HEK293 (cell line): ENCODE measurements around the gene MTUS2.
A peak's percentile ranks its signal among the peaks of the same experiment; 100 is the strongest.

Experiments used
- CTCF ChIA-PET: fragments of 350-600 bp; formaldehyde crosslinking; extraction: SDS; loops from one replicate; lab custom pipeline; 2021; ENCODE audit warnings: antibody characterized with exemption; lab: Yijun Ruan, JAX
- POLR2A ChIA-PET: fragments of 300-600 bp; formaldehyde crosslinking; extraction: SDS; loops from one replicate; lab custom pipeline; 2020; ENCODE audit warnings: antibody characterized with exemption, inconsistent platforms; lab: Yijun Ruan, JAX
- H3K27ac ChIP-seq: fragments of 200-500 bp; sonication (Bioruptor generic); 2 replicates; pipeline ENCODE4 v1.5.1; 2014; ENCODE audit warnings: low read depth, low read length, control low read depth, inconsistent platforms; ENCODE audit errors: extremely low read depth
- H3K36me3 ChIP-seq, 2 experiments: fragments of 200-500 bp in 1 of 2; sonication (Bioruptor generic) in 1 of 2; 1 replicate in 1 of 2; 2 replicates in 1 of 2; pipeline ENCODE4 v1.5.1; 2014 to 2017; ENCODE audit warnings: inconsistent platforms in 2 of 2, low read length in 2 of 2; ENCODE audit not compliant: control insufficient read depth in 2 of 2, insufficient read depth in 1 of 2
- H3K4me1 ChIP-seq: fragments of 200-500 bp; sonication (Bioruptor generic); 2 replicates; pipeline ENCODE4 v1.5.1; 2014; ENCODE audit warnings: mild to moderate bottlenecking, low read length, inconsistent platforms; ENCODE audit not compliant: control insufficient read depth, insufficient read depth
- H3K4me3 ChIP-seq: 2 replicates; pipeline ENCODE4 v1.5.1; 2011; ENCODE audit warnings: low read depth, mild to moderate bottlenecking, control low read depth, low read length, moderate library complexity
- H3K9me3 ChIP-seq: fragments of 200-500 bp; sonication (Bioruptor generic); 2 replicates; pipeline ENCODE4 v1.5.1; 2014; ENCODE audit warnings: low read depth, low read length, inconsistent platforms; ENCODE audit not compliant: control insufficient read depth, insufficient read depth
- FEZF1 ChIP-seq: fragments of 450-650 bp; formaldehyde crosslinking; IDR thresholded peaks from 2 replicates; pipeline ENCODE4 v1.5.1; 2016; ENCODE audit warnings: missing biosample characterization, missing genetic modification characterization
- PATZ1 ChIP-seq: fragments of 450-650 bp; formaldehyde crosslinking; IDR thresholded peaks from 2 replicates; pipeline ENCODE4 v1.5.1; 2016; ENCODE audit warnings: missing biosample characterization, missing genetic modification characterization
- SP3 ChIP-seq: fragments of 450-650 bp; formaldehyde crosslinking; IDR thresholded peaks from 2 replicates; pipeline ENCODE4 v1.5.1; 2016; ENCODE audit warnings: missing biosample characterization, missing genetic modification characterization
- SP7 ChIP-seq: fragments of 450-650 bp; formaldehyde crosslinking; IDR thresholded peaks from 2 replicates; pipeline ENCODE4 v1.5.1; 2016; ENCODE audit warnings: missing biosample characterization, missing genetic modification characterization
- ZBTB17 ChIP-seq: fragments of 450-650 bp; formaldehyde crosslinking; IDR thresholded peaks from 2 replicates; pipeline ENCODE4 v1.5.1; 2016; ENCODE audit warnings: missing biosample characterization, missing genetic modification characterization
- ZBTB21 ChIP-seq: fragments of 450-650 bp; formaldehyde crosslinking; IDR thresholded peaks from 2 replicates; pipeline ENCODE4 v1.5.1; 2017; ENCODE audit warnings: missing biosample characterization, missing genetic modification characterization
- ZEB2 ChIP-seq: fragments of 450-650 bp; formaldehyde crosslinking; IDR thresholded peaks from 2 replicates; pipeline ENCODE4 v1.5.1; 2016; ENCODE audit warnings: missing biosample characterization, missing genetic modification characterization
- ZFP69B ChIP-seq: fragments of 450-650 bp; formaldehyde crosslinking; IDR thresholded peaks from 2 replicates; pipeline ENCODE4 v1.5.1; 2016; ENCODE audit warnings: missing biosample characterization, missing genetic modification characterization
- ZNF114 ChIP-seq: fragments of 450-650 bp; formaldehyde crosslinking; IDR thresholded peaks from 2 replicates; pipeline ENCODE4 v1.5.0; 2017; ENCODE audit warnings: missing biosample characterization, missing genetic modification characterization
- ZNF138 ChIP-seq: fragments of 450-650 bp; formaldehyde crosslinking; IDR thresholded peaks from 2 replicates; pipeline ENCODE4 v1.5.1; 2016; ENCODE audit warnings: missing biosample characterization, missing genetic modification characterization, borderline replicate concordance
- ZNF266 ChIP-seq: fragments of 450-650 bp; formaldehyde crosslinking; IDR thresholded peaks from 2 replicates; pipeline ENCODE4 v1.5.1; 2016; ENCODE audit warnings: missing biosample characterization, missing genetic modification characterization, low read depth
- ZNF335 ChIP-seq: fragments of 450-650 bp; formaldehyde crosslinking; conservative IDR thresholded peaks from 2 replicates; pipeline ENCODE4 v1.5.1; 2016; ENCODE audit warnings: missing biosample characterization, missing genetic modification characterization
- ZNF398 ChIP-seq: fragments of 450-650 bp; formaldehyde crosslinking; IDR thresholded peaks from 2 replicates; pipeline ENCODE4 v1.5.1; 2017; ENCODE audit warnings: missing biosample characterization, missing genetic modification characterization
- ZNF426 ChIP-seq: fragments of 450-650 bp; formaldehyde crosslinking; IDR thresholded peaks from 2 replicates; pipeline ENCODE4 v1.5.1; 2017; ENCODE audit warnings: missing biosample characterization, missing genetic modification characterization, mild to moderate bottlenecking, inconsistent platforms, moderate library complexity
- ZNF449 ChIP-seq: fragments of 450-650 bp; formaldehyde crosslinking; IDR thresholded peaks from 2 replicates; pipeline ENCODE4 v1.5.1; 2017; ENCODE audit warnings: missing biosample characterization, mild to moderate bottlenecking, missing genetic modification characterization, moderate library complexity
- ZNF544 ChIP-seq: fragments of 450-650 bp; formaldehyde crosslinking; IDR thresholded peaks from 2 replicates; pipeline ENCODE4 v1.5.0; 2017; ENCODE audit warnings: missing biosample characterization, missing genetic modification characterization
- ZNF600 ChIP-seq: fragments of 450-650 bp; formaldehyde crosslinking; IDR thresholded peaks from 2 replicates; pipeline ENCODE4 v1.5.1; 2016; ENCODE audit warnings: missing biosample characterization, missing genetic modification characterization
- ZNF610 ChIP-seq: fragments of 450-650 bp; formaldehyde crosslinking; IDR thresholded peaks from 2 replicates; pipeline ENCODE4 v1.5.1; 2016; ENCODE audit warnings: missing biosample characterization, missing genetic modification characterization, borderline replicate concordance
- ZNF624 ChIP-seq: fragments of 450-650 bp; formaldehyde crosslinking; IDR thresholded peaks from 2 replicates; pipeline ENCODE4 v1.5.1; 2017; ENCODE audit warnings: missing biosample characterization, missing genetic modification characterization
- ZNF629 ChIP-seq: fragments of 450-650 bp; formaldehyde crosslinking; IDR thresholded peaks from 2 replicates; pipeline ENCODE4 v1.5.1; 2017; ENCODE audit warnings: missing biosample characterization, missing genetic modification characterization
- ZNF792 ChIP-seq: fragments of 450-650 bp; formaldehyde crosslinking; IDR thresholded peaks from 2 replicates; pipeline ENCODE4 v1.5.1; 2016; ENCODE audit warnings: missing biosample characterization, missing genetic modification characterization
- ZSCAN23 ChIP-seq: fragments of 450-650 bp; formaldehyde crosslinking; IDR thresholded peaks from 2 replicates; pipeline ENCODE4 v1.5.1; 2016; ENCODE audit warnings: missing biosample characterization, missing genetic modification characterization
- ZSCAN30 ChIP-seq: fragments of 450-650 bp; IDR thresholded peaks from 2 replicates; pipeline ENCODE4 v1.5.1; 2018; ENCODE audit warnings: missing biosample characterization, mild to moderate bottlenecking, missing genetic modification characterization, moderate library complexity
- ZXDB ChIP-seq: fragments of 450-650 bp; formaldehyde crosslinking; IDR thresholded peaks from 2 replicates; pipeline ENCODE4 v1.5.1; 2016; ENCODE audit warnings: missing biosample characterization, missing genetic modification characterization
- TF ChIP-seq, protein P1 (sequence below): fragments of 450-650 bp; formaldehyde crosslinking; IDR thresholded peaks from 2 replicates; pipeline ENCODE4 v1.5.1; 2016; ENCODE audit warnings: missing biosample characterization, missing genetic modification characterization
- TF ChIP-seq, protein P2 (sequence below): fragments of 450-650 bp; formaldehyde crosslinking; IDR thresholded peaks from 2 replicates; pipeline ENCODE4 v1.5.1; 2016; ENCODE audit warnings: missing biosample characterization, missing genetic modification characterization
- TF ChIP-seq, protein P3 (sequence below): fragments of 450-650 bp; formaldehyde crosslinking; IDR thresholded peaks from 2 replicates; pipeline ENCODE4 v1.5.1; 2016; ENCODE audit warnings: missing biosample characterization, missing genetic modification characterization
- TF ChIP-seq, protein P4 (sequence below): fragments of 450-650 bp; formaldehyde crosslinking; IDR thresholded peaks from 2 replicates; pipeline ENCODE4 v1.5.1; 2016; ENCODE audit warnings: missing biosample characterization, missing genetic modification characterization

MTUS2 gene

DNA sequence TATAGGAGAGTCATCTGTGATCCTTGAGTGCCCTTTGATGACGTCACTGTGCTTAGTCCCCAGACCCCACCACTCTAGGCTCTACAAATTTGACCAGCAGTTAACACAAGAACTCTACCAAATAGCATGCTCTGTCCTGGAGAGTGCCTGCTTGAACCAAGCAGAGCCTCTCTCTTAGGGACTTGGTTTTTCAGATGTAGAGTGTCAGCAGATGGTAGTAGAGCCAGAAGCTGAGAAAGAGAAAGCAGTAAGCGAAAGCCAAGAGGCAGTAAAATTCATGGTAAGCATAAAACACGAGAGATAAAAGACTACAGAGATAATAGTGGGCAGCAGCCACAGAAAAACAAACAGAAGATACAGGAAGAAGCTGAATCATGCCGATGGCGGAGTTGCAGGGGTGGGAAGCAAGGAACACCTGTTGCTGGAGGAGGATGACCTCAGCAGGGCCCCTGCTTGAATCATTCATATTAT lies 582.1 kb downstream of the MTUS2 start:
- Histone ChIP-seq H3K27ac (no peak overlapping the region), H3K4me3 (no peak overlapping the region; the same call in 1 of the 2 replicates), H3K4me1 (no peaks in the 10 kb centered on the region; the same call in 1 of the 2 replicates), H3K36me3 (no peaks in the 10 kb centered on the region), H3K9me3 (no peaks in the 10 kb centered on the region)
- ChIA-PET POLR2A (no interaction called here), CTCF (interaction anchor here (0.6 to 1.0 kb wide), 3 partner anchors 34 to 72 kb away, joined by 3 read pairs; no protein-coding TSS in a partner anchor)
- TF ChIP-seq SP3 (tag by site-specific recombination) (0 out of 2 replicates have a peak, but pooled peaks have one; percentile 22), ZNF629 (tag by site-specific recombination) (peak; percentile 77), ZNF624 (no peak), ZXDB (tag by site-specific recombination) (peak; percentile 97), ZNF138 (tag by site-specific recombination) (no peak), ZNF449 (tag by site-specific recombination) (no peak), PATZ1 (tag by site-specific recombination) (no peak), SP7 (tag by site-specific recombination) (peak; percentile 74), ZNF266 (tag by site-specific recombination) (no peak), ZNF426 (no peak), FEZF1 (tag by site-specific recombination) (peak; percentile 97), ZNF114 (tag by site-specific recombination) (no peak), ZEB2 (tag by site-specific recombination) (0 out of 2 replicates have a peak, but pooled peaks have one; percentile 32), ZNF792 (tag by site-specific recombination) (no peak), ZBTB21 (tag by site-specific recombination) (peak; percentile 68), ZNF398 (tag by site-specific recombination) (peak; percentile 69), ZBTB17 (peak; percentile 74), ZNF600 (peak; percentile 85), ZNF335 (tag by site-specific recombination) (peak; percentile 87), ZFP69B (tag by site-specific recombination) (0 out of 2 replicates have a peak, but pooled peaks have one; percentile 22), ZNF610 (tag by site-specific recombination) (0 out of 2 replicates have a peak, but pooled peaks have one; percentile 44), ZNF544 (tag by site-specific recombination) (no peak), ZSCAN30 (tag by site-specific recombination) (0 out of 2 replicates have a peak, but pooled peaks have one; percentile 44), ZSCAN23 (0 out of 2 replicates have a peak, but pooled peaks have one; percentile 28)
- TF ChIP-seq, protein P1, sequence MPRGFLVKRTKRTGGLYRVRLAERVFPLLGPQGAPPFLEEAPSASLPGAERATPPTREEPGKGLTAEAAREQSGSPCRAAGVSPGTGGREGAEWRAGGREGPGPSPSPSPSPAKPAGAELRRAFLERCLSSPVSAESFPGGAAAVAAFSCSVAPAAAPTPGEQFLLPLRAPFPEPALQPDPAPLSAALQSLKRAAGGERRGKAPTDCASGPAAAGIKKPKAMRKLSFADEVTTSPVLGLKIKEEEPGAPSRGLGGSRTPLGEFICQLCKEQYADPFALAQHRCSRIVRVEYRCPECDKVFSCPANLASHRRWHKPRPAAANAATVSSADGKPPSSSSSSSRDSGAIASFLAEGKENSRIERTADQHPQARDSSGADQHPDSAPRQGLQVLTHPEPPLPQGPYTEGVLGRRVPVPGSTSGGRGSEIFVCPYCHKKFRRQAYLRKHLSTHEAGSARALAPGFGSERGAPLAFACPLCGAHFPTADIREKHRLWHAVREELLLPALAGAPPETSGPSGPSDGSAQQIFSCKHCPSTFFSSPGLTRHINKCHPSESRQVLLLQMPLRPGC = peak; percentile 30; the same call in 1 of the 2 replicates
- TF ChIP-seq, protein P2, sequence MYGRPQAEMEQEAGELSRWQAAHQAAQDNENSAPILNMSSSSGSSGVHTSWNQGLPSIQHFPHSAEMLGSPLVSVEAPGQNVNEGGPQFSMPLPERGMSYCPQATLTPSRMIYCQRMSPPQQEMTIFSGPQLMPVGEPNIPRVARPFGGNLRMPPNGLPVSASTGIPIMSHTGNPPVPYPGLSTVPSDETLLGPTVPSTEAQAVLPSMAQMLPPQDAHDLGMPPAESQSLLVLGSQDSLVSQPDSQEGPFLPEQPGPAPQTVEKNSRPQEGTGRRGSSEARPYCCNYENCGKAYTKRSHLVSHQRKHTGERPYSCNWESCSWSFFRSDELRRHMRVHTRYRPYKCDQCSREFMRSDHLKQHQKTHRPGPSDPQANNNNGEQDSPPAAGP (tag by site-specific recombination) = no peak
- TF ChIP-seq, protein P3, sequence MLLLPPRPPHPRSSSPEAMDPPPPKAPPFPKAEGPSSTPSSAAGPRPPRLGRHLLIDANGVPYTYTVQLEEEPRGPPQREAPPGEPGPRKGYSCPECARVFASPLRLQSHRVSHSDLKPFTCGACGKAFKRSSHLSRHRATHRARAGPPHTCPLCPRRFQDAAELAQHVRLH (tag by site-specific recombination) = peak; percentile 96
- TF ChIP-seq, protein P4, sequence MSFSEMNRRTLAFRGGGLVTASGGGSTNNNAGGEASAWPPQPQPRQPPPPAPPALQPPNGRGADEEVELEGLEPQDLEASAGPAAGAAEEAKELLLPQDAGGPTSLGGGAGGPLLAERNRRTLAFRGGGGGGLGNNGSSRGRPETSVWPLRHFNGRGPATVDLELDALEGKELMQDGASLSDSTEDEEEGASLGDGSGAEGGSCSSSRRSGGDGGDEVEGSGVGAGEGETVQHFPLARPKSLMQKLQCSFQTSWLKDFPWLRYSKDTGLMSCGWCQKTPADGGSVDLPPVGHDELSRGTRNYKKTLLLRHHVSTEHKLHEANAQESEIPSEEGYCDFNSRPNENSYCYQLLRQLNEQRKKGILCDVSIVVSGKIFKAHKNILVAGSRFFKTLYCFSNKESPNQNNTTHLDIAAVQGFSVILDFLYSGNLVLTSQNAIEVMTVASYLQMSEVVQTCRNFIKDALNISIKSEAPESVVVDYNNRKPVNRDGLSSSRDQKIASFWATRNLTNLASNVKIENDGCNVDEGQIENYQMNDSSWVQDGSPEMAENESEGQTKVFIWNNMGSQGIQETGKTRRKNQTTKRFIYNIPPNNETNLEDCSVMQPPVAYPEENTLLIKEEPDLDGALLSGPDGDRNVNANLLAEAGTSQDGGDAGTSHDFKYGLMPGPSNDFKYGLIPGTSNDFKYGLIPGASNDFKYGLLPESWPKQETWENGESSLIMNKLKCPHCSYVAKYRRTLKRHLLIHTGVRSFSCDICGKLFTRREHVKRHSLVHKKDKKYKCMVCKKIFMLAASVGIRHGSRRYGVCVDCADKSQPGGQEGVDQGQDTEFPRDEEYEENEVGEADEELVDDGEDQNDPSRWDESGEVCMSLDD = no peak
